ENCODE measurements around the gene TP53AIP1. TPM values are rescaled to one million over a fixed set of nuclear protein-coding genes. Genes with fewer than 3 reads are reported as not detected.

TP53AIP1 gene
- total RNA-seq, 1 experiment from 2014 or later = not detected

- Histone ChIP-seq H3K79me2 (ENCODE audit: low read length) (no peaks in the 10 kb centered on the region), H2AFZ (ENCODE audit: low read length) (no peak overlapping the region), H3K36me3 (ENCODE audit: insufficient read depth, low read length) (no peaks in the 10 kb centered on the region), H3K9me2 (replicated peaks; ENCODE audit: insufficient read depth, low read length) (no peaks in the 10 kb centered on the region), H3K27ac (ENCODE audit: low read length) (no peak overlapping the region), H3K27me3 (ENCODE audit: low read length) (no peaks in the 10 kb centered on the region), H3K4me1 (ENCODE audit: low read length) (no peaks in the 10 kb centered on the region), H4K20me1 (ENCODE audit: insufficient read depth, low read depth, low read length) (no peaks in the 10 kb centered on the region), H3K9me3 (ENCODE audit: low read length) (no peaks in the 10 kb centered on the region), H3K9ac (ENCODE audit: low read length) (no peak overlapping the region), H3K4me2 (ENCODE audit: low read depth, low read length, poor library complexity, severe bottlenecking) (no peak overlapping the region), H3K4me3 (ENCODE audit: low read length) (no peak overlapping the region)
- no peak for DNase-seq
Measured at GRCh38 chr11:128891913-128892398, 50.7 kb downstream of the TP53AIP1 start.

- H3K4me3 ChIP-seq (ENCODE audit: low read length) = no peak within 1 kb of the TSS
- no peaks in the 10 kb centered on the region for H3K36me3 ChIP-seq (ENCODE audit: insufficient read depth, low read length)
- no peak within 1 kb of the TSS for H2AFZ ChIP-seq (ENCODE audit: low read length)
- no peaks in the 10 kb centered on the region for H3K27me3 ChIP-seq (ENCODE audit: low read length)
- no peak within 1 kb of the TSS for H3K4me2 ChIP-seq (ENCODE audit: low read depth, low read length, poor library complexity, severe bottlenecking)
- no peaks in the 10 kb centered on the region for H3K9me2 ChIP-seq (replicated peaks; ENCODE audit: insufficient read depth, low read length)
- no peaks in the 10 kb centered on the region for H3K79me2 ChIP-seq (ENCODE audit: low read length)
- H3K4me1 ChIP-seq (ENCODE audit: low read length) = no peaks in the 10 kb centered on the region
- H3K9me3 ChIP-seq (ENCODE audit: low read length) = no peaks in the 10 kb centered on the region
- H4K20me1 ChIP-seq (ENCODE audit: insufficient read depth, low read depth, low read length) = no peaks in the 10 kb centered on the region
- H3K27ac ChIP-seq (ENCODE audit: low read length) = no peak within 1 kb of the TSS
- H3K9ac ChIP-seq (ENCODE audit: low read length) = no peak within 1 kb of the TSS
- no peak for DNase-seq
Measured at GRCh38 chr11:128890543-128891368, 51.9 kb downstream of the TP53AIP1 start, which contains the start of gene KCNJ5. KCNJ5 (plus strand) TSS chr11:128891356; CDS start chr11:128911274, 19,918 bp downstream.

- Histone ChIP-seq H3K27ac (ENCODE audit: low read length) (no peak overlapping the region), H3K27me3 (ENCODE audit: low read length) (no peaks in the 10 kb centered on the region), H3K4me1 (ENCODE audit: low read length) (no peaks in the 10 kb centered on the region), H3K9me3 (ENCODE audit: low read length) (no peaks in the 10 kb centered on the region), H3K79me2 (ENCODE audit: low read length) (no peaks in the 10 kb centered on the region), H2AFZ (ENCODE audit: low read length) (no peak overlapping the region), H3K4me2 (ENCODE audit: low read depth, low read length, poor library complexity, severe bottlenecking) (no peak overlapping the region), H4K20me1 (ENCODE audit: insufficient read depth, low read depth, low read length) (no peaks in the 10 kb centered on the region), H3K9ac (ENCODE audit: low read length) (no peak overlapping the region), H3K4me3 (ENCODE audit: low read length) (no peak overlapping the region), H3K9me2 (replicated peaks; ENCODE audit: insufficient read depth, low read length) (no peaks in the 10 kb centered on the region), H3K36me3 (ENCODE audit: insufficient read depth, low read length) (no peaks in the 10 kb centered on the region)
- DNase-seq = no peak
Measured at GRCh38 chr11:128890216-128890542, 52.5 kb downstream of the TP53AIP1 start.

GRCh38 chr11:128889657-128890213, 52.9 kb downstream of the TP53AIP1 start:
- Histone ChIP-seq H3K36me3 (ENCODE audit: insufficient read depth, low read length) (no peaks in the 10 kb centered on the region), H2AFZ (ENCODE audit: low read length) (no peak overlapping the region), H3K79me2 (ENCODE audit: low read length) (no peaks in the 10 kb centered on the region), H3K4me2 (ENCODE audit: low read depth, low read length, poor library complexity, severe bottlenecking) (no peak overlapping the region), H3K9me3 (ENCODE audit: low read length) (no peaks in the 10 kb centered on the region), H3K27ac (ENCODE audit: low read length) (no peak overlapping the region), H4K20me1 (ENCODE audit: insufficient read depth, low read depth, low read length) (no peaks in the 10 kb centered on the region), H3K9me2 (replicated peaks; ENCODE audit: insufficient read depth, low read length) (no peaks in the 10 kb centered on the region), H3K27me3 (ENCODE audit: low read length) (no peaks in the 10 kb centered on the region), H3K9ac (ENCODE audit: low read length) (no peak overlapping the region), H3K4me1 (ENCODE audit: low read length) (no peaks in the 10 kb centered on the region), H3K4me3 (ENCODE audit: low read length) (no peak overlapping the region)
- DNase-seq = no peak

- Histone ChIP-seq H3K4me2 (ENCODE audit: low read depth, low read length, poor library complexity, severe bottlenecking) (no peak overlapping the region), H3K9ac (ENCODE audit: low read length) (no peak overlapping the region), H3K4me3 (ENCODE audit: low read length) (no peak overlapping the region), H4K20me1 (ENCODE audit: insufficient read depth, low read depth, low read length) (no peaks in the 10 kb centered on the region), H3K27ac (ENCODE audit: low read length) (no peak overlapping the region), H2AFZ (ENCODE audit: low read length) (no peak overlapping the region), H3K27me3 (ENCODE audit: low read length) (no peaks in the 10 kb centered on the region), H3K79me2 (ENCODE audit: low read length) (no peaks in the 10 kb centered on the region), H3K9me3 (ENCODE audit: low read length) (no peaks in the 10 kb centered on the region), H3K36me3 (ENCODE audit: insufficient read depth, low read length) (no peaks in the 10 kb centered on the region), H3K4me1 (ENCODE audit: low read length) (no peaks in the 10 kb centered on the region), H3K9me2 (replicated peaks; ENCODE audit: insufficient read depth, low read length) (no peaks in the 10 kb centered on the region)
- no peak for DNase-seq
Measured at GRCh38 chr11:128888034-128888985, 54.4 kb downstream of the TP53AIP1 start.

- no peaks in the 10 kb centered on the region for H3K9me2 ChIP-seq (replicated peaks; ENCODE audit: insufficient read depth, low read length)
- no peak for DNase-seq
- H3K27me3 ChIP-seq (ENCODE audit: low read length) = no peaks in the 10 kb centered on the region
Measured at GRCh38 chr11:128886406-128887124, 56.1 kb downstream of the TP53AIP1 start.

More at GRCh38 chr11:128886406-128887124, 56.1 kb downstream of the TP53AIP1 start:
- H4K20me1 ChIP-seq (ENCODE audit: insufficient read depth, low read depth, low read length) = no peaks in the 10 kb centered on the region
- no peak overlapping the region for H3K9ac ChIP-seq (ENCODE audit: low read length)
- no peaks in the 10 kb centered on the region for H3K4me1 ChIP-seq (ENCODE audit: low read length)
- H3K79me2 ChIP-seq (ENCODE audit: low read length) = no peaks in the 10 kb centered on the region
- no peak overlapping the region for H3K27ac ChIP-seq (ENCODE audit: low read length)
- H3K36me3 ChIP-seq (ENCODE audit: insufficient read depth, low read length) = no peaks in the 10 kb centered on the region
- no peak overlapping the region for H3K4me2 ChIP-seq (ENCODE audit: low read depth, low read length, poor library complexity, severe bottlenecking)
- H2AFZ ChIP-seq (ENCODE audit: low read length) = no peak overlapping the region
- H3K4me3 ChIP-seq (ENCODE audit: low read length) = no peak overlapping the region
- no peaks in the 10 kb centered on the region for H3K9me3 ChIP-seq (ENCODE audit: low read length)
